Effector memory CD4-positive, alpha-beta T cell (primary cell): ENCODE results near the gene SLC22A1.

Source experiments
- DNase-seq, 3 donors: peaks; one replicate each; pipeline ENCODE4 v3.0.0-alpha.2; 2020
- H3K27ac ChIP-seq: 2 replicates; pipeline ENCODE4 v1.7.0; 2013; ENCODE audit warnings: mild to moderate bottlenecking, low read length, moderate library complexity; ENCODE audit not compliant: insufficient read depth, poor library complexity, severe bottlenecking
- H3K27me3 ChIP-seq: replicated peaks from 2 replicates; pipeline ENCODE4 v1.7.0; 2013; ENCODE audit warnings: mild to moderate bottlenecking, low read length; ENCODE audit not compliant: insufficient read depth, control insufficient read depth, poor library complexity, severe bottlenecking
- H3K36me3 ChIP-seq: 2 replicates; pipeline ENCODE4 v1.7.0; 2013; ENCODE audit warnings: mild to moderate bottlenecking, low read length, moderate library complexity; ENCODE audit not compliant: control insufficient read depth, insufficient read depth
- H3K4me1 ChIP-seq: 2 replicates; pipeline ENCODE4 v1.7.0; 2013; ENCODE audit warnings: low read length, mild to moderate bottlenecking; ENCODE audit not compliant: control insufficient read depth, insufficient read depth, poor library complexity, severe bottlenecking
- H3K4me3 ChIP-seq: 2 replicates; pipeline ENCODE4 v1.7.0; 2013; ENCODE audit warnings: low read length, low read depth, mild to moderate bottlenecking; ENCODE audit not compliant: insufficient read depth, poor library complexity, severe bottlenecking
- H3K9me3 ChIP-seq: 2 replicates; pipeline ENCODE4 v1.7.0; 2013; ENCODE audit warnings: mild to moderate bottlenecking, low read length, moderate library complexity; ENCODE audit not compliant: control insufficient read depth
- total RNA-seq, 3 donors: gene quantifications; one replicate each; lab custom pipeline; 2026; lab: John Stamatoyannopoulos, UW

The SLC22A1 gene
- 0.35 to 0.44 (median 0.39) reads per million in 3 donors for total RNA-seq

GRCh38 chr6:160121558-160121957 lies at the start of gene SLC22A1:
TSS of gene SLC22A1 (plus strand) at chr6:160121815. CDS start at chr6:160121936, 121 bp downstream.
- no peak within 1 kb of the TSS for H3K27ac ChIP-seq
- H3K9me3 ChIP-seq: no peaks in the 10 kb centered on the region
- H3K4me3 ChIP-seq: no peak within 1 kb of the TSS
- no peak for DNase-seq
- no peaks in the 10 kb centered on the region for H3K4me1 ChIP-seq
- no peaks in the 10 kb centered on the region for H3K27me3 ChIP-seq
- no peaks in the 10 kb centered on the region for H3K36me3 ChIP-seq

- Histone ChIP-seq H3K4me1 (peaks cover 11% of the 10 kb centered on the region), H3K36me3 (peaks cover 65% of the 10 kb centered on the region)
These were observed 48.3 kb upstream of the SLC22A1 start for GRCh38 chr6:160073272-160073671.

DNA sequence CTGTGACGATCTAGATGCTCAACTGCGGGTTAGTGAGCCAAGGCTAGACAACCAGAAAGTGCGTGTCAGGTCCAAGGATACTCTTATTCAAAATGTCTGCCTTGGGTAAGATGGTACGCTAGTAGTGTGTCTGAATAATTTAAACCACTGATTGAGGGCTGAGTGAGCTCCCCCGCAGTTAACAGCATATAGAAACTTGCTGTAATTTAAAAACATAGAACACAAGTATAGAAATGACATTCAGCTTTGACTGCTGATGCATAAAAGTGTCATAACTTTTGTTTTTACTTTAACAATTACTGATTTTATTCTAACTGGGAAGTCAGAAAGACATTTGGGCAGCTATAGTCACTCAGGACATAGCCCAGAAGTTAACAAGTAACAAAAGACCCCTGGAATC lies 45.6 kb upstream of the SLC22A1 start:
- Histone ChIP-seq H3K9me3 (no peaks in the 10 kb centered on the region), H3K4me1 (no peaks in the 10 kb centered on the region), H3K27me3 (no peaks in the 10 kb centered on the region), H3K4me3 (no peak overlapping the region), H3K36me3 (peaks cover 71% of the 10 kb centered on the region), H3K27ac (no peak overlapping the region)
- no peak for DNase-seq

More at GRCh38 chr6:160073272-160073671, 48.3 kb upstream of the SLC22A1 start:
- no peak overlapping the region for H3K27ac ChIP-seq
- H3K9me3 ChIP-seq: no peaks in the 10 kb centered on the region
- no peak overlapping the region for H3K4me3 ChIP-seq
- no peaks in the 10 kb centered on the region for H3K27me3 ChIP-seq
- DNase-seq: no peak

GRCh38 chr6:160077024-160077423 lies 44.6 kb upstream of the SLC22A1 start:
- DNase-seq: no peak
- no peak overlapping the region for H3K27ac ChIP-seq
- H3K4me3 ChIP-seq: no peak overlapping the region
- H3K9me3 ChIP-seq: no peaks in the 10 kb centered on the region
- H3K27me3 ChIP-seq: no peaks in the 10 kb centered on the region
- H3K4me1 ChIP-seq: no peaks in the 10 kb centered on the region
- H3K36me3 ChIP-seq: peaks cover 62% of the 10 kb centered on the region

DNA sequence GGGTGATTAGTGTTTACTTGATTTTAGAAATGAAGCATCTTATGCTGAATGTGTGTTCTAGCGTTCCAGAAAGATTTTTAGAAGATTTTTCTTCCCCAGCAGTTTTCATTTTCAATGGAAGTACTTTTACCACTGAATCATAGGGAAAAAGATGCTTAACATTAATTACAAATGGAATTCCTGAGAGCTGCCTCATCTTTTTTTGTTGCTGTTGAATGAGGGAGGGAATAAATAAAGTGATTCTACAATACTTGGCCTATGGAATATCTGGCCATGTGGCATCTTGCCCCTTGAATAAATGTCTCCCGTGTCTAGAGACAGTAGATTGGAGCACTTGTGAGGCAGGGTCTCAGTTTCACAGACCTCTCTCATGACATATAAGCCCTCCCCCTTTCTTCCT lies 44.1 kb upstream of the SLC22A1 start:
- H3K4me1 ChIP-seq: no peaks in the 10 kb centered on the region
- no peak overlapping the region for H3K4me3 ChIP-seq
- H3K9me3 ChIP-seq: no peaks in the 10 kb centered on the region
- H3K36me3 ChIP-seq: peaks cover 60% of the 10 kb centered on the region
- no peaks in the 10 kb centered on the region for H3K27me3 ChIP-seq
- H3K27ac ChIP-seq: no peak overlapping the region
- no peak for DNase-seq

DNA sequence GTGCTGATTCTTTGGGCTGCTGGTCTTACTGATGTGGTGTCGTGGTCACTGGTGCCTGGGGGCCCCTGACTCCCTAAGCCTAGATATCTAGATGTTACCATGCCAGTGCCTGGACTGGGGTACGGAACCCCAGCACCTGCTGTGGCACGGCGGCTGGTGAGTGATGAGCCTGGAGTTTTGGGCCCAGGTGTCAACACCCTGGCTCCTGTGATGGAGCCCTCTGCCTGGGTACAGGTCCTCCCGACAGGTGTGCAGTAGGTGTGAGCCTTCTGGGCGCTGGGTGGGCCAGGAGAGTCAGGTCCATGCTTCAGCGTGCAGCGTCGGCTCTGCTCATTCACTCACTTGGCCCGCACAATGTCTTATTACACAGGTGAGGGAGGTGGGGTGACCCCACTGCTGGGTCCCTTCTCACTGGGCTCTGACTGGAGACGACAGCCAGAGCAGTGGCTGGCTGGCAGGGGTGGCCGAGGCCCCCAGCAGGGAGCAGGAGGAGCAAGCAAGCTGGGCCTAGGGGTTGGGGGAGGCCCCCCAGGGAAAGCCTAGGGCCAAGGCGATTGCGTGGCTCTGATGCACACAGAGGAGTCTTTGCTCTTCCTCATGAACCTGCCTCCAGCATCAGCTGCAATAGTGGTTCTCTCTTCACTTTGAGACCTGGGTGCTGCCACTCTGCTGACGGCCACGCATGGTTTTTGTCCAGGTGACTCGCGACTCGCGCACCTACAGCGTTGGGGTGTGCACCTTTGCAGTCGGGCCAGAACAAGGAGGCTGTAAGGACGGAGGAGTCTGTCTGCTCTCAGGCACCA lies 42.5 kb upstream of the SLC22A1 start:
- Histone ChIP-seq H3K4me3 (no peak overlapping the region), H3K27me3 (no peaks in the 10 kb centered on the region), H3K9me3 (no peaks in the 10 kb centered on the region), H3K36me3 (peaks cover 50% of the 10 kb centered on the region), H3K4me1 (no peaks in the 10 kb centered on the region), H3K27ac (no peak overlapping the region)
- no peak for DNase-seq

- H3K36me3 ChIP-seq: peaks cover 51% of the 10 kb centered on the region
- no peaks in the 10 kb centered on the region for H3K9me3 ChIP-seq
- H3K27me3 ChIP-seq: no peaks in the 10 kb centered on the region
- H3K4me3 ChIP-seq: no peak overlapping the region
- no peak overlapping the region for H3K27ac ChIP-seq
- no peaks in the 10 kb centered on the region for H3K4me1 ChIP-seq
- DNase-seq: no peak
These were observed 42.0 kb upstream of the SLC22A1 start for GRCh38 chr6:160079686-160080043.

DNA sequence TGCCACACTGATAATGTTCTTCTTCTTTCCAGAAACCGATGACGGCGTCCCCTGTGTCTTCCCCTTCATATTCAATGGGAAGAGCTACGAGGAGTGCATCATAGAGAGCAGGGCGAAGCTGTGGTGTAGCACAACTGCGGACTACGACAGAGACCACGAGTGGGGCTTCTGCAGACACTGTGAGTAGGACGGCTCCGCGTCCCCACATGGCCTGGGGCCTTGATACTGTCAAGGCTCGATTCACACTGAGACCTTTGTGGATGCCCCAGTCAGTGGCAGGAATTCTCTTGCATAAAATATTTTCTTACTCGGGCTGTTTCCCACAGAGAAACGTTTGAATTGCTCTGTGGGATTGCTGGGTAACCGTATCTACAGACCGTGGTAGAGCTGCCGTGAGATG lies 41.5 kb upstream of the SLC22A1 start:
- H3K4me3 ChIP-seq: no peak overlapping the region
- H3K27me3 ChIP-seq: no peaks in the 10 kb centered on the region
- DNase-seq: no peak
- no peak overlapping the region for H3K27ac ChIP-seq
- no peaks in the 10 kb centered on the region for H3K4me1 ChIP-seq
- no peaks in the 10 kb centered on the region for H3K9me3 ChIP-seq
- peaks cover 55% of the 10 kb centered on the region for H3K36me3 ChIP-seq

DNA sequence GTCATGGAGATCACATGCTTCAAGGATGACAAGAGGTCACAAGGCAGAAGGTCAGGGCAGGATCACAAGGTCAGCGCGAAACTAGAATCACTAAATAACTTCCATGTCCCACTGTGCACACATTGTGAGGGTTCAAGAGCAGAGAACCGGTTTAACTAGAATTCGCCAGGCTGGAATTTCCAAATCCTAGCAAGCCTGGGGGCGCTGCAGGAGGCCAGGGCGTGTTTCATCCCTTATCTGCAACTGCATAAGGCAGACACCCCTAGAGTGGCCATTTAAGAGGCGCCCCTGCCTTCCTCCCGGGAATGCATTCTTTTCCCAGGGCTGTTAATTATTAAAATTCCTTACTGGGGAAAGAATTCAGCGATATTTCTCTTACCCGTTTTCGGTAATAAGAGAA lies 40.2 kb upstream of the SLC22A1 start:
- H3K9me3 ChIP-seq: no peaks in the 10 kb centered on the region
- no peak overlapping the region for H3K4me3 ChIP-seq
- no peak for DNase-seq
- no peaks in the 10 kb centered on the region for H3K4me1 ChIP-seq
- H3K27me3 ChIP-seq: no peaks in the 10 kb centered on the region
- peaks cover 67% of the 10 kb centered on the region for H3K36me3 ChIP-seq
- no peak overlapping the region for H3K27ac ChIP-seq

GRCh38 chr6:160082627-160083026 lies 39.0 kb upstream of the SLC22A1 start:
- H3K27ac ChIP-seq: no peak overlapping the region
- H3K4me3 ChIP-seq: no peak overlapping the region
- no peaks in the 10 kb centered on the region for H3K9me3 ChIP-seq
- no peaks in the 10 kb centered on the region for H3K4me1 ChIP-seq
- no peak for DNase-seq
- peaks cover 71% of the 10 kb centered on the region for H3K36me3 ChIP-seq
- H3K27me3 ChIP-seq: no peaks in the 10 kb centered on the region
